Loucy (cell line): ENCODE measurements around the gene CYP2D6.
"Not testable (repeated sequence)": the region's sequence is repeated elsewhere in the genome, so short reads cannot be mapped to it uniquely, and the experiment has no call there.

Source experiments
- H2AFZ ChIP-seq: fragments of 200-600 bp; sonication (generic); 2 replicates; pipeline ENCODE4 v1.6.0; 2016; ENCODE audit warnings: antibody characterized with exemption, mild to moderate bottlenecking, low read length, moderate library complexity
- H3F3A ChIP-seq: fragments of 200-600 bp; 2 replicates; pipeline ENCODE4 v1.6.0; 2016; ENCODE audit warnings: antibody characterized with exemption, low read depth, mild to moderate bottlenecking
- H3K27me3 ChIP-seq: fragments of 200-600 bp; sonication (generic); 2 replicates; pipeline ENCODE4 v1.6.1; 2014; ENCODE audit warnings: low read length, mild to moderate bottlenecking; ENCODE audit not compliant: insufficient read depth, poor library complexity, severe bottlenecking
- H3K36me3 ChIP-seq: fragments of 200-600 bp; sonication (generic); 2 replicates; pipeline ENCODE4 v1.6.1; 2016; ENCODE audit warnings: low read length; ENCODE audit not compliant: insufficient read depth
- H3K4me1 ChIP-seq: fragments of 200-600 bp; sonication (generic); 2 replicates; pipeline ENCODE4 v1.5.1; 2014; ENCODE audit warnings: low read length, mild to moderate bottlenecking; ENCODE audit not compliant: insufficient read depth, poor library complexity, severe bottlenecking
- H3K4me2 ChIP-seq: fragments of 200-600 bp; sonication (generic); 2 replicates; pipeline ENCODE4 v1.6.0; 2014; ENCODE audit warnings: antibody characterized with exemption, low read length, low read depth, mild to moderate bottlenecking; ENCODE audit not compliant: poor library complexity, severe bottlenecking
- H3K4me3 ChIP-seq: fragments of 200-600 bp; sonication (generic); 2 replicates; pipeline ENCODE4 v1.5.1; 2014; ENCODE audit warnings: low read length, mild to moderate bottlenecking, mixed read lengths; ENCODE audit not compliant: poor library complexity, severe bottlenecking
- H3K79me2 ChIP-seq: fragments of 200-600 bp; sonication (generic); 2 replicates; pipeline ENCODE4 v1.6.1; 2014; ENCODE audit warnings: low read length; ENCODE audit not compliant: insufficient read depth
- H3K9ac ChIP-seq: fragments of 200-600 bp; sonication (generic); 2 replicates; pipeline ENCODE4 v1.6.0; 2014; ENCODE audit warnings: mild to moderate bottlenecking, low read depth, low read length, moderate library complexity; ENCODE audit not compliant: poor library complexity, severe bottlenecking
- H3K9me2 ChIP-seq: fragments of 200-600 bp; sonication (generic); replicated peaks from 2 replicates; pipeline ENCODE4 v1.6.1; 2016; ENCODE audit warnings: low read depth, low read length, mixed read lengths
- H3K9me3 ChIP-seq: fragments of 200-600 bp; sonication (generic); 2 replicates; pipeline ENCODE4 v1.6.1; 2014; ENCODE audit warnings: mild to moderate bottlenecking, antibody characterized with exemption, low read length, low read depth; ENCODE audit not compliant: insufficient read depth
- H4K20me1 ChIP-seq: fragments of 200-600 bp; sonication (generic); 2 replicates; pipeline ENCODE4 v1.6.0; 2014; ENCODE audit warnings: antibody characterized with exemption, low read length, mild to moderate bottlenecking; ENCODE audit not compliant: insufficient read depth, poor library complexity, severe bottlenecking
- EZH2phosphoT487 ChIP-seq: fragments of 200-600 bp; IDR thresholded peaks from 2 replicates; pipeline ENCODE4 v1.6.1; 2018; ENCODE audit warnings: antibody characterized with exemption, mild to moderate bottlenecking, moderate library complexity, borderline replicate concordance
- TF ChIP-seq, protein P1 (sequence below): fragments of 200-600 bp; sonication (generic); conservative IDR thresholded peaks from 2 replicates; pipeline ENCODE4 v1.5.1; 2014; ENCODE audit warnings: mild to moderate bottlenecking, antibody characterized with exemption, low read length

Gene CYP2D6

DNA sequence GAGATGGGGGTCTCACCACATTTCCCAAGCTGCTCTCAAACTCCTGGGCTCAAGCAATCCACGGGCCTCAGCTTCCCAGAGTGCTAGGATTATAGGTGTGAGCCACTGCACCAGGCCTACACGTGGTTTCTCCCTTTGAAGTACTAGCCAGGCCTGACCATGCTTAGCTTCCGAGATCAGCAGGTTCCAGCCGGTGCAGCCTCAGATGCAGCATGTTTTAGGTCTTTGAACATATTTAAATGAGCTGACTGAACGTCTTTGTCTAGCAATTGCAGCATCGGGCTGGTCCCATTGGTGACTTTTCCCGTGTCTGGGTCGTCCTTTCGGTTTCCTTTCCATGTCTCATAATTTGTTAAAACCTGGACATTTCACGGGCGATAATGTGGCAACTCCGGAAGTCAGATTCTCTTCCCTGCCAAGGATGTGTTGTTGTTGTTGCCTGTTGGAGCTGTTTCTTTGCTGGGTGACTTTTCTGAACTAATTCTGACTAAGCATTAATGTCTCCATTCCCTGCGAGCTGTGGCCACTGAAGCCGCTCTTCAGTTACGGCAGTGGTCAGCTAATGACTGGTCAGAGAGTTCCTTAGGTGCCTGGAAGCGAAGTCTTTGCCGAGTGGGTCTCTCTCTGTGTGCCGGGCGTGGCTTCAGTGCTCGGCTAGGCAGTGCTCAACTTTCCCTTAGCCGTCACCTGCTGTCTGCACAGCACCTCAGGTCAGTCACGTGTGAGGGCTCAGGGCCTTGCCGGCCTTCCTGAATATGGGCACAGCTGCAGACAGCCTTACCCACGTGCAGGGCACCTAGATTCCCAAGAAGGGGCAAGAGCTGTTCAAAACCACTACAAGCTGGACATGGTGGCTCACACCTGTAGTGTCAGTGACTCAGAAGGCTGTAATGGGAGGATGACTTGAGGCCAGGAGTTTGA is 3.8 kb upstream of the CYP2D6 start:
- H3K4me2 ChIP-seq = no peak overlapping the region
- H3K4me1 ChIP-seq = no peaks in the 10 kb centered on the region
- no peaks in the 10 kb centered on the region for H3K9me3 ChIP-seq
- H3K4me3 ChIP-seq = no peak overlapping the region
- no peaks in the 10 kb centered on the region for H3K79me2 ChIP-seq
- H3K9me2 ChIP-seq = no peaks in the 10 kb centered on the region
- H4K20me1 ChIP-seq = no peaks in the 10 kb centered on the region
- H3K27me3 ChIP-seq = no peaks in the 10 kb centered on the region
- no peaks in the 10 kb centered on the region for H3F3A ChIP-seq
- no peaks in the 10 kb centered on the region for H3K36me3 ChIP-seq
- no peak overlapping the region for H2AFZ ChIP-seq
- TF ChIP-seq, protein P1, sequence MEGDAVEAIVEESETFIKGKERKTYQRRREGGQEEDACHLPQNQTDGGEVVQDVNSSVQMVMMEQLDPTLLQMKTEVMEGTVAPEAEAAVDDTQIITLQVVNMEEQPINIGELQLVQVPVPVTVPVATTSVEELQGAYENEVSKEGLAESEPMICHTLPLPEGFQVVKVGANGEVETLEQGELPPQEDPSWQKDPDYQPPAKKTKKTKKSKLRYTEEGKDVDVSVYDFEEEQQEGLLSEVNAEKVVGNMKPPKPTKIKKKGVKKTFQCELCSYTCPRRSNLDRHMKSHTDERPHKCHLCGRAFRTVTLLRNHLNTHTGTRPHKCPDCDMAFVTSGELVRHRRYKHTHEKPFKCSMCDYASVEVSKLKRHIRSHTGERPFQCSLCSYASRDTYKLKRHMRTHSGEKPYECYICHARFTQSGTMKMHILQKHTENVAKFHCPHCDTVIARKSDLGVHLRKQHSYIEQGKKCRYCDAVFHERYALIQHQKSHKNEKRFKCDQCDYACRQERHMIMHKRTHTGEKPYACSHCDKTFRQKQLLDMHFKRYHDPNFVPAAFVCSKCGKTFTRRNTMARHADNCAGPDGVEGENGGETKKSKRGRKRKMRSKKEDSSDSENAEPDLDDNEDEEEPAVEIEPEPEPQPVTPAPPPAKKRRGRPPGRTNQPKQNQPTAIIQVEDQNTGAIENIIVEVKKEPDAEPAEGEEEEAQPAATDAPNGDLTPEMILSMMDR = no peak
- TF ChIP-seq EZH2phosphoT487 = no peak
- no peak overlapping the region for H3K9ac ChIP-seq

DNA sequence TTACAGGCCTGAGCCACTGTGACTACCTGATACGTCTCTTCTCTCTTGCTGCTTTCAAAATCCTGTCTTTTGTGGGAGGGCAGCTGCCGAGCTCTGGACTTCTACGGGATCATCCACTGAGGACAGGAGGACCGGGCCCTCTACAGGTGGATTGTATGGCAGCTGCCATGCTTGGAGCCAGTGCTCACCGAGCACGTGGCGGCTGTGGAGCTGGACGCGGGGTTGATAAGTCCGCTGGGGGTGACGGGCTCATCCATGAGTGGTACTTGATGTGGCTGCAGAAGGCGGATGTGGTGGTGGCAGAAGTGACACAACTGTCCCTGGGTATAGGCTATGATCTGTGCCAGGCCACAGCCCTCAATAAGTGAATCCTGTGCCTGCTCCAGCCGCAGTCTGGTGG is 1.8 kb upstream of the CYP2D6 start:
- H4K20me1 ChIP-seq = no peaks in the 10 kb centered on the region
- H3K9me2 ChIP-seq = no peaks in the 10 kb centered on the region
- no peaks in the 10 kb centered on the region for H3K9me3 ChIP-seq
- H3K4me1 ChIP-seq = no peaks in the 10 kb centered on the region
- no peak overlapping the region for H3K4me3 ChIP-seq
- H3K79me2 ChIP-seq = no peaks in the 10 kb centered on the region
- H2AFZ ChIP-seq = no peak overlapping the region
- H3K36me3 ChIP-seq = no peaks in the 10 kb centered on the region
- H3K4me2 ChIP-seq = no peak overlapping the region
- H3F3A ChIP-seq = no peaks in the 10 kb centered on the region
- TF ChIP-seq, protein P1 = no peak
- no peak for TF ChIP-seq EZH2phosphoT487
- H3K9ac ChIP-seq = no peak overlapping the region
- no peaks in the 10 kb centered on the region for H3K27me3 ChIP-seq

DNA sequence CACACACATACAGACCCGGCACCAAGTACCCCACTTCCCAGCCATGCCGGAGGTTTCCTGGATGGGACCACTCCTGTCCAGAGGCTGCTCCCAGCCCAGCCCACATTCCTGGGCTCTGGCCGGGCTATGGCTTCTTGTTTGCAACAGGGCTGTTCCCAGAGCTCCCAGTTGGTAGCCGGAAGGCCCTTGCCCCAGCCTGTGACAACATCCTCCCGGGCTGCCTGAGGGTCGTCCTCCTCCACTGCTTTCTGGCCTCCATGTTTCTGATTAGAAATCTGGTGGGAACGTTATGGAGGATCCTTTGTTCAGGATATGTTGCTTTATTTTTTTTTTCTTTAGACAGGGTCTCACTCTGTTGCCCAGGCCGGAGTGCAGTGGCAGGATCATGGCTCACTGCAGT is 952 bp upstream of the CYP2D6 start:
- Histone ChIP-seq H3K4me3 (no peak overlapping the region), H3K9me3 (no peaks in the 10 kb centered on the region), H4K20me1 (no peaks in the 10 kb centered on the region), H3K36me3 (no peaks in the 10 kb centered on the region), H2AFZ (no peak overlapping the region), H3K27me3 (no peaks in the 10 kb centered on the region), H3K79me2 (no peaks in the 10 kb centered on the region), H3K9ac (no peak overlapping the region), H3K4me2 (no peak overlapping the region), H3F3A (no peaks in the 10 kb centered on the region), H3K9me2 (no peaks in the 10 kb centered on the region), H3K4me1 (no peaks in the 10 kb centered on the region)
- no peak for TF ChIP-seq EZH2phosphoT487
- TF ChIP-seq, protein P1 = no peak

DNA sequence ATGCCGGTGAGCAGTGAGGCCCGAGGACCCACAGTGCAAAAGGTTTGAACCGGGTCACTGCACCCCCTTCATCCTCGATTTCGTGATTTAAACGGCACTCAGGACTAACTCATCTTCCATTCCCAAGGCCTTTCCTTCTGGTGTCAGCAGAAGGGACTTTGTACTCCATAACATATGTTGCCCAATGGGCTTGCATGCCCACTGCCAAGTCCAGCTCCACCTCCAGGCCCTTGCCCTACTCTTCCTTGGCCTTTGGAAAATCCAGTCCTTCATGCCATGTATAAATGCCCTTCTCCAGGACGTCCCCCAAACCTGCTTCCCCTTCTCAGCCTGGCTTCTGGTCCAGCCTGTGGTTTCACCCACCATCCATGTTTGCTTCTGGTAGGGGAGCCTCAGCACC is 428 bp downstream of the CYP2D6 start:
- H3K4me2 ChIP-seq, H3F3A ChIP-seq, H3K9me3 ChIP-seq, H3K4me3 ChIP-seq, H3K4me1 ChIP-seq, H3K79me2 ChIP-seq, H3K9ac ChIP-seq, H3K36me3 ChIP-seq, H4K20me1 ChIP-seq, H3K27me3 ChIP-seq, H3K9me2 ChIP-seq, H2AFZ ChIP-seq: not testable (repeated sequence)

DNA sequence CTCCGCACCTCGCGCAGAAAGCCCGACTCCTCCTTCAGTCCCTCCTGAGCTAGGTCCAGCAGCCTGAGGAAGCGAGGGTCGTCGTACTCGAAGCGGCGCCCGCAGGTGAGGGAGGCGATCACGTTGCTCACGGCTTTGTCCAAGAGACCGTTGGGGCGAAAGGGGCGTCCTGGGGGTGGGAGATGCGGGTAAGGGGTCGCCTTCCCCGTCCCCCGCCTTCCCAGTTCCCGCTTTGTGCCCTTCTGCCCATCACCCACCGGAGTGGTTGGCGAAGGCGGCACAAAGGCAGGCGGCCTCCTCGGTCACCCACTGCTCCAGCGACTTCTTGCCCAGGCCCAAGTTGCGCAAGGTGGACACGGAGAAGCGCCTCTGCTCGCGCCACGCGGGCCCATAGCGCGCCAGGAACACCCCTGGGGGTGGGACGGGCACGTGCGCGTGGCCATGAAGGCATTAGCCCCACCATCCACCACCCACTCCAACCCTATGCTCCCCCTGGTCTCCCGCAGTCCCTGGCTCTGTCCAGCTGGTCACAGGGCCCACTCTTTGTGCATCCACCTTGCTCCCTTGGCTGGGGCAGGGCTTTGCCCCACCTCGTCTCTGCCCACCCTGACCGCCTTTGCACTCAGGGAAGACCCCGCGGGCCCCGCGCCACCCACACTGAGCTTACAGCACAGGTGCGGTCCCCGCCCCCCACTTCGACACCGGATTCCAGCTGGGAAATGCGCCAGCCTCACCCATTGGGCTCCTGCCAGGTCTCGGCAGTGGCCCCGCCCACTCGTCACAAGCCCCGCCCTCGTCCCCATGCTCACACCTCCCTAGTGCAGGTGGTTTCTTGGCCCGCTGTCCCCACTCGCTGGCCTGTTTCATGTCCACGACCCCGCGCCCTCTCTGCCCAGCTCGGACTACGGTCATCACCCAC is 1.6 kb downstream of the CYP2D6 start:
- not testable (repeated sequence) for H3K4me1 ChIP-seq, H3K9me2 ChIP-seq, H3K4me3 ChIP-seq, H3K27me3 ChIP-seq, H3F3A ChIP-seq, H3K9ac ChIP-seq, H4K20me1 ChIP-seq, H3K79me2 ChIP-seq, H3K9me3 ChIP-seq, H3K4me2 ChIP-seq, H3K36me3 ChIP-seq, H2AFZ ChIP-seq
